SK-N-SH (cell line): Measurements from ENCODE around the gene SLC26A11. TPM values are rescaled to one million over a fixed set of nuclear protein-coding genes. Genes with fewer than 3 reads are reported as not detected.

ENCODE experiments used
- CTCF ChIA-PET: fragments of 300-600, 350-600 bp; formaldehyde crosslinking; extraction: SDS; loops from one replicate; lab custom pipeline; 2021; lab: Yijun Ruan, JAX
- POLR2A ChIA-PET: fragments of 350-600 bp; sonication (Branson Sonifier 250); formaldehyde crosslinking; extraction: SDS; loops from one replicate; lab custom pipeline; 2020; ENCODE audit warnings: antibody characterized with exemption, inconsistent platforms; lab: Yijun Ruan, JAX
- DNase-seq: peaks from one replicate; pipeline ENCODE4 v3.0.0; 2012
- H2AFZ ChIP-seq: fragments of 200-600 bp; sonication (generic); 2 replicates; pipeline ENCODE4 v1.8.1; 2016; ENCODE audit warnings: antibody characterized with exemption, mild to moderate bottlenecking, low read depth
- H3F3A ChIP-seq: fragments of 200-600 bp; sonication (generic); replicated peaks from 2 replicates; pipeline ENCODE3; 2016; ENCODE audit warnings: antibody characterized with exemption, mild to moderate bottlenecking; ENCODE audit not compliant: insufficient read depth
- H3K27ac ChIP-seq, 2 experiments: fragments of 200-500 bp in 1 of 2; fragments of 200-600 bp in 1 of 2; sonication (Bioruptor generic) in 1 of 2; sonication (generic), shearing (Covaris generic) in 1 of 2; 2 replicates each; pipeline versions ENCODE4 v1.5.1 to v1.6.1; 2014 to 2016; ENCODE audit warnings: low read depth in 2 of 2, inconsistent platforms in 1 of 2, low read length in 1 of 2, mild to moderate bottlenecking in 1 of 2, mixed read lengths in 1 of 2
- H3K27me3 ChIP-seq: fragments of 200-600 bp; sonication (generic), shearing (Covaris generic); 2 replicates; pipeline ENCODE4 v1.6.1; 2016; ENCODE audit warnings: mixed run types; ENCODE audit not compliant: insufficient read depth
- H3K36me3 ChIP-seq, 2 experiments: fragments of 200-500 bp in 1 of 2; fragments of 200-600 bp in 1 of 2; sonication (Bioruptor generic) in 1 of 2; sonication (generic) in 1 of 2; replicated peaks in 1 of 2; 2 replicates each; pipeline versions ENCODE3 to v1.5.1; 2014 to 2016; ENCODE audit warnings: low read length in 1 of 2, mild to moderate bottlenecking in 1 of 2; ENCODE audit not compliant: insufficient read depth in 2 of 2, control insufficient read depth in 1 of 2
- H3K4me1 ChIP-seq, 2 experiments: fragments of 200-500 bp in 1 of 2; fragments of 200-600 bp in 1 of 2; sonication (Bioruptor generic) in 1 of 2; sonication (generic), shearing (Covaris generic) in 1 of 2; 2 replicates each; pipeline versions ENCODE4 v1.5.1 to v1.6.1; 2014 to 2016; ENCODE audit warnings: low read depth in 1 of 2, low read length in 1 of 2, mixed run types in 1 of 2; ENCODE audit not compliant: insufficient read depth in 2 of 2, control insufficient read depth in 1 of 2
- H3K4me2 ChIP-seq: fragments of 200-600 bp; sonication (generic), shearing (Covaris generic); 2 replicates; pipeline ENCODE4 v1.6.1; 2017; ENCODE audit warnings: mixed run types
- H3K4me3 ChIP-seq, 2 experiments: fragments of 200-500 bp in 1 of 2; fragments of 200-600 bp in 1 of 2; sonication (Bioruptor generic) in 1 of 2; sonication (generic), shearing (Covaris generic) in 1 of 2; 2 replicates each; pipeline versions ENCODE4 v1.5.1 to v1.8.1; 2014 to 2016; ENCODE audit warnings: low read depth in 2 of 2, inconsistent platforms in 1 of 2, low read length in 1 of 2, mild to moderate bottlenecking in 1 of 2, mixed read lengths in 1 of 2, moderate library complexity in 1 of 2
- H3K79me2 ChIP-seq: fragments of 200-600 bp; sonication (generic); 2 replicates; pipeline ENCODE4 v1.8.1; 2017; ENCODE audit warnings: mild to moderate bottlenecking; ENCODE audit not compliant: insufficient read depth
- H3K9ac ChIP-seq: fragments of 200-600 bp; sonication (generic); 2 replicates; pipeline ENCODE4 v1.6.1; 2017; ENCODE audit warnings: mixed run types
- H3K9me2 ChIP-seq: fragments of 200-600 bp; sonication (generic); 2 replicates; pipeline ENCODE4 v1.6.1; 2017; ENCODE audit warnings: mixed run types
- H3K9me3 ChIP-seq: fragments of 200-600 bp; sonication (generic); 2 replicates; pipeline ENCODE4 v1.6.1; 2017; ENCODE audit warnings: mixed run types, mild to moderate bottlenecking, moderate library complexity
- H4K20me1 ChIP-seq: fragments of 200-600 bp; sonication (generic); 2 replicates; pipeline ENCODE4 v1.6.1; 2017; ENCODE audit warnings: mild to moderate bottlenecking, mixed run types; ENCODE audit not compliant: insufficient read depth
- CHD2 ChIP-seq: fragments of 150-350 bp; IDR thresholded peaks from 2 replicates; pipeline ENCODE4 v1.6.1; 2018; ENCODE audit warnings: low read length; ENCODE audit not compliant: partially characterized antibody
- EZH2phosphoT487 ChIP-seq: fragments of 200-600 bp; sonication (generic); IDR thresholded peaks from 2 replicates; pipeline ENCODE4 v1.6.1; 2017; ENCODE audit warnings: low read depth, mixed run types, mild to moderate bottlenecking, antibody characterized with exemption, moderate library complexity, borderline replicate concordance
- FOXJ3 ChIP-seq: sonication (generic); formaldehyde crosslinking; IDR thresholded peaks from 2 replicates; pipeline ENCODE4 v1.5.1; 2020; ENCODE audit warnings: mild to moderate bottlenecking, missing genetic modification reagents
- GABPA ChIP-seq: IDR thresholded peaks from 2 replicates; pipeline ENCODE4 v1.4.0; 2012; ENCODE audit warnings: low read depth, mild to moderate bottlenecking
- MEF2A ChIP-seq: IDR thresholded peaks from 2 replicates; pipeline ENCODE4 v1.4.0; 2012; ENCODE audit warnings: low read depth, borderline replicate concordance
- NRF1 ChIP-seq: IDR thresholded peaks from 2 replicates; pipeline ENCODE4 v1.6.1; 2012; ENCODE audit warnings: low read depth, mild to moderate bottlenecking, low read length
- RAD21 ChIP-seq: IDR thresholded peaks from 2 replicates; pipeline ENCODE4 v1.6.1; 2012; ENCODE audit warnings: mild to moderate bottlenecking, low read length
- RXRA ChIP-seq: IDR thresholded peaks from 2 replicates; pipeline ENCODE4 v1.4.0; 2012; ENCODE audit warnings: low read depth, mild to moderate bottlenecking, borderline replicate concordance
- SIN3A ChIP-seq: IDR thresholded peaks from 2 replicates; pipeline ENCODE4 v1.6.1; 2012; ENCODE audit warnings: low read depth, mild to moderate bottlenecking, low read length, moderate library complexity, borderline replicate concordance
- SMC3 ChIP-seq: IDR thresholded peaks from 2 replicates; pipeline ENCODE4 v1.6.1; 2012; ENCODE audit warnings: low read depth, low read length, improper control_type of control experiment
- TAF1 ChIP-seq: IDR thresholded peaks from 2 replicates; pipeline ENCODE4 v1.6.1; 2012; ENCODE audit warnings: low read depth, mild to moderate bottlenecking, low read length, moderate library complexity, borderline replicate concordance
- TCF12 ChIP-seq: IDR thresholded peaks from 2 replicates; pipeline ENCODE4 v1.4.0; 2012
- TEAD4 ChIP-seq: IDR thresholded peaks from 2 replicates; pipeline ENCODE4 v1.4.0; 2012; ENCODE audit warnings: mild to moderate bottlenecking, borderline replicate concordance; ENCODE audit not compliant: insufficient read depth
- YY1 ChIP-seq: IDR thresholded peaks from 2 replicates; pipeline ENCODE4 v1.4.0; 2012; ENCODE audit warnings: low read depth, mild to moderate bottlenecking
- WGBS: methylation state at CpG from one replicate; pipeline ENCODE4 v1.1.6; 2017; ENCODE audit warnings: low lambda C conversion rate; 5-methylcytosine and 5-hydroxymethylcytosine counted together
- polyA plus RNA-seq, 3 experiments: library from polyadenylated mRNA; depleted of rRNA; stranded (reverse); fragments of >200 nt; gene quantifications; 2 replicates each; pipeline ENCODE4 v1.2.3, GENCODE V29; 2012
- TF ChIP-seq, protein P1 (sequence below): fragments of 150-350 bp; IDR thresholded peaks from 2 replicates; pipeline ENCODE4 v1.6.1; 2017; ENCODE audit warnings: antibody characterized with exemption, low read length, low read depth, borderline replicate concordance
- TF ChIP-seq, protein P2 (sequence below): IDR thresholded peaks from 2 replicates; pipeline ENCODE4 v1.4.0; 2012; ENCODE audit warnings: low read depth
- TF ChIP-seq, protein P3 (sequence below): IDR thresholded peaks from 2 replicates; pipeline ENCODE4 v1.4.0; 2012; ENCODE audit warnings: low read depth, borderline replicate concordance
- TF ChIP-seq, protein P4 (sequence below): IDR thresholded peaks from 2 replicates; pipeline ENCODE4; 2012
- TF ChIP-seq, protein P5 (sequence below): IDR thresholded peaks from 2 replicates; pipeline ENCODE4 v1.4.0; 2012; ENCODE audit warnings: low read depth, borderline replicate concordance
- TF ChIP-seq, protein P6 (sequence below): fragments of 150-350 bp; IDR thresholded peaks from 2 replicates; pipeline ENCODE4 v1.6.1; 2016; ENCODE audit warnings: mild to moderate bottlenecking, low read depth, low read length

The SLC26A11 gene
- polyA plus RNA-seq, 1 of the 3 experiments (the other 2 are of a cell fraction) = 35.9 TPM

DNA sequence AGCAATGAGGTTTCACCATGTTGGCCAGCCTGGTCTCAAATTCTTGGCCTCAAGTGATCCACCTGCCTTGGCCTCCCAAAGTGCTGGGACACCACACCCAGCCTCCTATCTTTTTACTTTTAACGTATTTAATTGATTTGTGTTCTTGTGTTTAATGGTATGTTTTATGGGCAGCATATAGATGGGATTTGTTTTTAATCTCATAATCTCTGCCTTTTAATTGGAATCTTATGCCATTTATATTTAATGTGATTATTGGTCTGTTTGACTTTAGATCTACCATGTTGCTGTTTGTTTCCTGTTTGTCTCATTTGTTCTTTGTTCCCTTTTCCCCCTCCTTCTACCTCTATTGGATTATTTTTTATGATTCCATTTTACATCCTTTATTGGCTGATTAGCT lies 12.2 kb downstream of the SLC26A11 start:
- TF ChIP-seq TAF1 = no peak
- no peak for TF ChIP-seq YY1
- TF ChIP-seq, protein P1, sequence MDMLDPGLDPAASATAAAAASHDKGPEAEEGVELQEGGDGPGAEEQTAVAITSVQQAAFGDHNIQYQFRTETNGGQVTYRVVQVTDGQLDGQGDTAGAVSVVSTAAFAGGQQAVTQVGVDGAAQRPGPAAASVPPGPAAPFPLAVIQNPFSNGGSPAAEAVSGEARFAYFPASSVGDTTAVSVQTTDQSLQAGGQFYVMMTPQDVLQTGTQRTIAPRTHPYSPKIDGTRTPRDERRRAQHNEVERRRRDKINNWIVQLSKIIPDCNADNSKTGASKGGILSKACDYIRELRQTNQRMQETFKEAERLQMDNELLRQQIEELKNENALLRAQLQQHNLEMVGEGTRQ = no peak
- TF ChIP-seq, protein P2, sequence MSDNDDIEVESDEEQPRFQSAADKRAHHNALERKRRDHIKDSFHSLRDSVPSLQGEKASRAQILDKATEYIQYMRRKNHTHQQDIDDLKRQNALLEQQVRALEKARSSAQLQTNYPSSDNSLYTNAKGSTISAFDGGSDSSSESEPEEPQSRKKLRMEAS = no peak
- TF ChIP-seq GABPA = no peak
- TF ChIP-seq, protein P3, sequence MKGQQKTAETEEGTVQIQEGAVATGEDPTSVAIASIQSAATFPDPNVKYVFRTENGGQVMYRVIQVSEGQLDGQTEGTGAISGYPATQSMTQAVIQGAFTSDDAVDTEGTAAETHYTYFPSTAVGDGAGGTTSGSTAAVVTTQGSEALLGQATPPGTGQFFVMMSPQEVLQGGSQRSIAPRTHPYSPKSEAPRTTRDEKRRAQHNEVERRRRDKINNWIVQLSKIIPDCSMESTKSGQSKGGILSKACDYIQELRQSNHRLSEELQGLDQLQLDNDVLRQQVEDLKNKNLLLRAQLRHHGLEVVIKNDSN = no peak
- no peak for TF ChIP-seq TEAD4
- no peak for TF ChIP-seq SMC3
- no peak for TF ChIP-seq MEF2A
- TF ChIP-seq SIN3A = no peak
- no peak for TF ChIP-seq FOXJ3 (CRISPR knock-in tag)
- TF ChIP-seq, protein P4, sequence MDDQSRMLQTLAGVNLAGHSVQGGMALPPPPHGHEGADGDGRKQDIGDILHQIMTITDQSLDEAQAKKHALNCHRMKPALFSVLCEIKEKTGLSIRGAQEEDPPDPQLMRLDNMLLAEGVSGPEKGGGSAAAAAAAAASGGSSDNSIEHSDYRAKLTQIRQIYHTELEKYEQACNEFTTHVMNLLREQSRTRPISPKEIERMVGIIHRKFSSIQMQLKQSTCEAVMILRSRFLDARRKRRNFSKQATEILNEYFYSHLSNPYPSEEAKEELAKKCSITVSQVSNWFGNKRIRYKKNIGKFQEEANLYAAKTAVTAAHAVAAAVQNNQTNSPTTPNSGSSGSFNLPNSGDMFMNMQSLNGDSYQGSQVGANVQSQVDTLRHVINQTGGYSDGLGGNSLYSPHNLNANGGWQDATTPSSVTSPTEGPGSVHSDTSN = no peak
- no peak for TF ChIP-seq EZH2phosphoT487
- TF ChIP-seq TCF12 = no peak
- TF ChIP-seq, protein P5, sequence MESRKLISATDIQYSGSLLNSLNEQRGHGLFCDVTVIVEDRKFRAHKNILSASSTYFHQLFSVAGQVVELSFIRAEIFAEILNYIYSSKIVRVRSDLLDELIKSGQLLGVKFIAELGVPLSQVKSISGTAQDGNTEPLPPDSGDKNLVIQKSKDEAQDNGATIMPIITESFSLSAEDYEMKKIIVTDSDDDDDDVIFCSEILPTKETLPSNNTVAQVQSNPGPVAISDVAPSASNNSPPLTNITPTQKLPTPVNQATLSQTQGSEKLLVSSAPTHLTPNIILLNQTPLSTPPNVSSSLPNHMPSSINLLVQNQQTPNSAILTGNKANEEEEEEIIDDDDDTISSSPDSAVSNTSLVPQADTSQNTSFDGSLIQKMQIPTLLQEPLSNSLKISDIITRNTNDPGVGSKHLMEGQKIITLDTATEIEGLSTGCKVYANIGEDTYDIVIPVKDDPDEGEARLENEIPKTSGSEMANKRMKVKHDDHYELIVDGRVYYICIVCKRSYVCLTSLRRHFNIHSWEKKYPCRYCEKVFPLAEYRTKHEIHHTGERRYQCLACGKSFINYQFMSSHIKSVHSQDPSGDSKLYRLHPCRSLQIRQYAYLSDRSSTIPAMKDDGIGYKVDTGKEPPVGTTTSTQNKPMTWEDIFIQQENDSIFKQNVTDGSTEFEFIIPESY = no peak
- TF ChIP-seq NRF1 = no peak
- no peak for TF ChIP-seq RXRA
- TF ChIP-seq, protein P6, sequence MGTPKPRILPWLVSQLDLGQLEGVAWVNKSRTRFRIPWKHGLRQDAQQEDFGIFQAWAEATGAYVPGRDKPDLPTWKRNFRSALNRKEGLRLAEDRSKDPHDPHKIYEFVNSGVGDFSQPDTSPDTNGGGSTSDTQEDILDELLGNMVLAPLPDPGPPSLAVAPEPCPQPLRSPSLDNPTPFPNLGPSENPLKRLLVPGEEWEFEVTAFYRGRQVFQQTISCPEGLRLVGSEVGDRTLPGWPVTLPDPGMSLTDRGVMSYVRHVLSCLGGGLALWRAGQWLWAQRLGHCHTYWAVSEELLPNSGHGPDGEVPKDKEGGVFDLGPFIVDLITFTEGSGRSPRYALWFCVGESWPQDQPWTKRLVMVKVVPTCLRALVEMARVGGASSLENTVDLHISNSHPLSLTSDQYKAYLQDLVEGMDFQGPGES = no peak
- TF ChIP-seq RAD21 = no peak
- no peak for TF ChIP-seq CHD2
- 85% methylated on average over 1 of the region's 1 CpG for WGBS
- H3K9ac ChIP-seq = no peak overlapping the region
- no peak overlapping the region for H3K27ac ChIP-seq
- no peaks in the 10 kb centered on the region for H3K27me3 ChIP-seq
- ChIA-PET CTCF (interaction anchor here (1.3 kb wide), 1 partner anchor 131 kb away, joined by 4 read pairs; the partner anchor contains the start of gene GAA), POLR2A (no interaction called here)
- H3K4me2 ChIP-seq = no peak overlapping the region
- peaks cover 30% of the 10 kb centered on the region for H3K9me3 ChIP-seq
- no peak for DNase-seq
- H4K20me1 ChIP-seq = no peaks in the 10 kb centered on the region
- H3K4me3 ChIP-seq = no peak overlapping the region
- no peaks in the 10 kb centered on the region for H3K9me2 ChIP-seq
- no peak overlapping the region for H2AFZ ChIP-seq
- H3K79me2 ChIP-seq = 0 out of 2 replicates have a peak, but pooled peaks cover 6% of the 10 kb centered on the region
- H3K4me1 ChIP-seq = no peaks in the 10 kb centered on the region
- H3K36me3 ChIP-seq = peaks cover 12 to 63% of the 10 kb centered on the region in 2 experiments
- H3F3A ChIP-seq = no peaks in the 10 kb centered on the region
